IPS-20b (cell line): ENCODE measurements around the gene JAG1.

Experiments
- H3K27ac ChIP-seq: one replicate; pipeline ENCODE4 v1.5.1; 2013; ENCODE audit warnings: low read length
- H3K27me3 ChIP-seq: 2 replicates; pipeline ENCODE4 v1.6.1; 2013; ENCODE audit warnings: mild to moderate bottlenecking, low read length, inconsistent platforms; ENCODE audit not compliant: insufficient read depth
- H3K36me3 ChIP-seq: 2 replicates; pipeline ENCODE4 v1.6.1; 2013; ENCODE audit warnings: low read depth, mild to moderate bottlenecking, inconsistent platforms, low read length, moderate library complexity; ENCODE audit not compliant: insufficient read depth
- H3K4me1 ChIP-seq: 2 replicates; pipeline ENCODE4 v1.6.1; 2013; ENCODE audit warnings: mild to moderate bottlenecking, control low read depth, inconsistent platforms, low read length, moderate library complexity; ENCODE audit not compliant: insufficient read depth
- H3K4me3 ChIP-seq: 2 replicates; pipeline ENCODE4 v1.5.1; 2013; ENCODE audit warnings: mild to moderate bottlenecking, low read length, inconsistent platforms
- H3K9ac ChIP-seq: 2 replicates; pipeline ENCODE4 v1.6.1; 2013; ENCODE audit warnings: low read depth, mild to moderate bottlenecking, inconsistent platforms, low read length, moderate library complexity
- H3K9me3 ChIP-seq: 2 replicates; pipeline ENCODE4 v1.6.1; 2013; ENCODE audit warnings: mild to moderate bottlenecking, low read depth, low read length, inconsistent platforms; ENCODE audit not compliant: insufficient read depth

The JAG1 gene

DNA sequence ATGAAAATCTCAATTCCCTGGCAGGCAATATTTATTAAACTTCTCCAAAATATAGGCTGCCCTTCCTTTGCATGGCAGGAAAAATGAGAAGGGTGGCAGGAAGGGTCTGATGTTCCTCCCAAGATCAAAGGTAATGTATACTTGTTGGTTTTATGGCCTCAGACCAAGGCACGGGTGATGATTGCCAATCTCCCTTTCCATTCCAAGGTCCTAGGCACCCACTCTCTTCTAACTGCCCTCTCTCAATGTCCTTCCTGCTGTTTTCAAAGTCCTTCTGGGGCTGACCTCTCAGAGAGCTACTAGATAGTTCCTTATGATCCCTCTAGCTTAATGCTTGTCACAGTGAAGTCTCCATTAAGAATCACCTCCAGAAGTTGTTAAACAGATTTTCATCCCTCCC, 15.6 kb upstream of the JAG1 start:
- Histone ChIP-seq H3K9ac (no peak overlapping the region), H3K27me3 (no peaks in the 10 kb centered on the region), H3K4me1 (peaks cover 9% of the 10 kb centered on the region), H3K9me3 (no peaks in the 10 kb centered on the region), H3K4me3 (no peak overlapping the region), H3K36me3 (no peaks in the 10 kb centered on the region), H3K27ac (no peak overlapping the region)

DNA sequence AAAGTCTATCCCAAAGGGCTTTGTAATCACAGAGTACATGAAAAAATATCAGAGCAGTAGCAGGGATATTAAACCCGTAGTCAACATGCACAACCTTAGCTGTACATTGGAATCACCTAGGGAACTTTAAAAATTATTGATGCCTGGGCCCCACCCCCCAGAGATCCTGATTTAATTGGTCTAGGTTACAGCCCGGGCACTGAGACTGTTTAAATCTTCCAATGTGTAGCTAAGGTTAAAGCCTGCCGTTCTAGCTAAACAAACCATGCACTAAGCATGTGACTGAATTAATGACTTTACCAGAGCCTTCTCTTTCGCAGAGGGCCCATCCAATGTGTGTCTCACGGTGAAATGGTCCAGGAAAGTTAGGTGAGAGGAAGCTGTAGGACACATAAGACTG, 14.1 kb upstream of the JAG1 start:
- Histone ChIP-seq H3K4me3 (no peak overlapping the region), H3K27me3 (no peaks in the 10 kb centered on the region), H3K9ac (no peak overlapping the region), H3K4me1 (peaks cover 9% of the 10 kb centered on the region), H3K27ac (no peak overlapping the region), H3K9me3 (no peaks in the 10 kb centered on the region), H3K36me3 (no peaks in the 10 kb centered on the region)

DNA sequence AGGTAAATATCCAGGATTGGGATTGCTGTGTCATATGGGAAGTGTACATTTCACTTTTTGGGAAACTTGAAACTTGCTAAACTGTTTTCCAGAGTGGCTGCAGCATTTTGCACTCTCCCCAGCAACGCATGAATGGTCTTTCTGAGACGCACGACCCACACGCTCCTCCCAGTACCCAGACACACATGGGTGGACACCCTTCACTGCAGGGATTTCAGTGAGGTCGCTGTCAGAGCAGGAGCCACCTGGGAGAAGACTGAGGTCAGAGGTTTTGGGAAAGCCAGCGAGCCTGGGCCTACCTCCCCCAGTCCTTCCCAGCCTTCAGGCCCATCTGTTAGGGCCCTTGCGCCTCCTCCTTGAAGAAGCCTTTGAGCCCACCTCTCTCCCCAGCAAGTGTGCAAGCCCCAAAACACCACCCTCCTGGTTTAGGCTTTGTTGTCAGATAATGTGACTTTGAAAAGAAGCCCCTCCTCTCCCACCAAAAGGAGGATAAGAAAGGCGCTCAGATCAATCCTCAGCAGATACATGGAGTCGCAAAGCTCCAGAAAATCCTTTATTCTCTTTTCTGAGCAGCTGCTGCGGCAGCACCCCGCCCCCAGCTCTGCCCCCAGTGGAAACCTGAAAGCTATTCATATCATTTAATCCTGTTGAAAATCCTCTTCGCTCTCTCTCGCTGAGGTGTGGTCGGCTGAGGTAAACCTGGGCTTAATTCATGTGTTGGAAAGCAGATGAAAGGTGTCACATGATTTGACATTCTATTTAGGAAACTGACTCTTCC, 12.7 kb upstream of the JAG1 start:
- H3K4me3 ChIP-seq = no peak overlapping the region
- H3K27ac ChIP-seq = no peak overlapping the region

DNA sequence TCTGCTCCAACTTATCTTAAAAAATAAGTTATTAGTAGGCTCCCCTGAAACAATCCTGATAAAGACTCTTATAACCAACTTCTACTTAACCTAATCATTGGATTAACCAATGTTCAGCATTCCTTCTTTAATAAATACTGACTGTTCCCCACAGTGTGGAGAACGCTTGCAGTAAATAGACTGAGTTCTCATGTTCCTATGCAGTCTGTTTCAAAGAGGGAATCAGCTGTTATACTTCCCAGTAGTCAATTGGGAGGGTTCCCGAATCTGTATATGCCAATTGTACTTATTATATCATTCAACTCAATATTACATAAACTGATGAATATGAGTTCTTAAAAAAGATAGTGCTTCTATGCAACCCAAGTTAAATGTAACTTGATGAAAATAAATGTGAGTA, 9.7 kb upstream of the JAG1 start:
- Histone ChIP-seq H3K27ac (no peak overlapping the region), H3K27me3 (no peaks in the 10 kb centered on the region), H3K36me3 (no peaks in the 10 kb centered on the region), H3K9ac (no peak overlapping the region), H3K4me3 (no peak overlapping the region), H3K9me3 (no peaks in the 10 kb centered on the region), H3K4me1 (peaks cover 4% of the 10 kb centered on the region; the same call in 1 of the 2 replicates)

More for the DNA sequence above, 12.7 kb upstream of the JAG1 start:
- H3K36me3 ChIP-seq = no peaks in the 10 kb centered on the region
- H3K9me3 ChIP-seq = no peaks in the 10 kb centered on the region
- no peaks in the 10 kb centered on the region; the same call in 1 of the 2 replicates for H3K4me1 ChIP-seq
- no peak overlapping the region for H3K9ac ChIP-seq
- no peaks in the 10 kb centered on the region for H3K27me3 ChIP-seq

DNA sequence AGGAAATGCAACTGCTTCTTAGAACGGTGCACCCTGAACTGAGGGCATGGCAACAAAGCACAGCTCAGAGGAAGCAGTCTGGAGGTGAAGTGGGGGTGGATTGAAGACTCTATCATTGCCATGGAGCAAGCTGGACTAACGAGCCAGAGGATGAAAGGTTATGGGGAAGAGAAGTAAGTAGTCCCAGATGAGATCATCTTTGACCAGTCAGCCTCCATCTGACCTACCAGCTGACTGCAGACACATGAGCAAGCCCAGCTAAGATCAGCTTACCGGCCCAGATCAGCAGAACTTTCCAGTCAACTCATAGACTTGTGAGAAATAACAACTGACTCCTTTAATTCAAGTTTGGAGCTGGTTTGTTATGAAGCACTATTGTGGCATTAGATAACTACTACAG, 9.1 kb upstream of the JAG1 start:
- peaks cover 4% of the 10 kb centered on the region; the same call in 1 of the 2 replicates for H3K4me1 ChIP-seq

DNA sequence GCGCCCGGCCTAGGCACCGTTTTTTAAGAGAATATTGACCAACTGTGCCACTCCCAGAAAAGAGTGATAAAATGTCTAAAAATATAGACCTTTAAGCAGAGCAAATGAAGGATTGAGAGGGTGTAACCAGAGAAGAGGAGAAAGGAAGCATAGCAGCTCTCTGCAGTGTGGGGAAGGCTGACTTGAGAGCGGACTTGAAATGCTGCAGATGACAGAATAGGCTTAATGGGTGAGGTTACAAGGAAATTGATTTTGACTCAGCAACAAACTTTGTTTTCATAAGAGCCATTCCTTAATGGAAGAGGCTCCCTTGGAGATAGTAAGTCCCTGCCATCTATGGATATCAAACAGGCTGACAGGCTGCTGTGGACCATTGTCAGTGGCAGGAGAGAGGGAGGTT, 7.7 kb upstream of the JAG1 start:
- no peak overlapping the region for H3K27ac ChIP-seq
- H3K4me1 ChIP-seq = peaks cover 4% of the 10 kb centered on the region; the same call in 1 of the 2 replicates
- H3K9ac ChIP-seq = no peak overlapping the region
- H3K4me3 ChIP-seq = no peak overlapping the region
- no peaks in the 10 kb centered on the region for H3K9me3 ChIP-seq
- H3K36me3 ChIP-seq = no peaks in the 10 kb centered on the region
- 0 out of 2 replicates have a peak, but pooled peaks cover 3% of the 10 kb centered on the region for H3K27me3 ChIP-seq

More for the DNA sequence above, 9.1 kb upstream of the JAG1 start:
- Histone ChIP-seq H3K4me3 (no peak overlapping the region), H3K27ac (no peak overlapping the region), H3K36me3 (no peaks in the 10 kb centered on the region), H3K9ac (no peak overlapping the region), H3K27me3 (no peaks in the 10 kb centered on the region), H3K9me3 (no peaks in the 10 kb centered on the region)

DNA sequence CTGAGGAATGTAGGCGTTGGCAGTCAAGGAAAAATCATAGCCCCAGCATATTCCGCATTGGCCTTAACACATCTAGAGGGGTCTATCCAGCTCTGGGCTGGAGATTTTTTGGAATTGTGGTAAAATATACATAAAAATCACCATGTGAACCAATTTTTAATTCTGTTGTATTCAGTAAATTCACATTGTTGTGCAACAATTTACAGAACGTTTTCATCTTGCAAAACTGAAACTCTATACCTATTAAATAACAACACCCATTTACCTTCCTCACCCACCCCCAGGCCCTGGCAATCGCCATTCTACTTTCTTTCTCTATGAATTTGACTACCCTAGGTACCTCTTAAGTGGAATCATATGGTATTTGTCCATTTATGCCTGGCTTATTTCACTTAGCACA, 6.8 kb upstream of the JAG1 start:
- H3K9me3 ChIP-seq = no peaks in the 10 kb centered on the region
- no peak overlapping the region for H3K4me3 ChIP-seq
- H3K9ac ChIP-seq = no peak overlapping the region
- H3K36me3 ChIP-seq = no peaks in the 10 kb centered on the region
- H3K27ac ChIP-seq = no peak overlapping the region
- 0 out of 2 replicates have a peak, but pooled peaks cover 8% of the 10 kb centered on the region for H3K27me3 ChIP-seq
- peaks cover 4% of the 10 kb centered on the region; the same call in 1 of the 2 replicates for H3K4me1 ChIP-seq

DNA sequence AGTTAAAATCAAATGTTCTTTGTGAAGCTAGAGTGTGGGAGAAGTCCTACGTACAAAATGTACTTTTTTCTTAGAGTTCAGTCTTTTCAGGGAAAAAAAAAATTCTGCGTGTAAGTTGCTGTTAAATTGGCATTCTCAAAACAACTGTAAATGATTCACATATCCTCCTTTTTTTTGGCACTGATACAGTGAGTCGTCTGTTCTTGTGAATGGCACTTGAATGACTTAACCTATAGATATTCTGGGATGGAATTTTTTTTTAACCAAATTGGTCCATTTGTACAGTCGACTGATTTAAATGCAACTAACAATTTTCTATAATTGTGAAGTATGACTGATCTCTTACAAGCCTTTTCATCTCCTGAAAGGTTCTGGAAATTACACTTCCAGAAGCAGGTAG, 5.5 kb upstream of the JAG1 start:
- H3K4me3 ChIP-seq = no peak overlapping the region
- no peaks in the 10 kb centered on the region for H3K9me3 ChIP-seq
- H3K4me1 ChIP-seq = peaks cover 10% of the 10 kb centered on the region; the same call in 1 of the 2 replicates
- no peaks in the 10 kb centered on the region for H3K36me3 ChIP-seq
- H3K27me3 ChIP-seq = 0 out of 2 replicates have a peak, but pooled peaks cover 8% of the 10 kb centered on the region
- no peak overlapping the region for H3K27ac ChIP-seq
- no peak overlapping the region for H3K9ac ChIP-seq

DNA sequence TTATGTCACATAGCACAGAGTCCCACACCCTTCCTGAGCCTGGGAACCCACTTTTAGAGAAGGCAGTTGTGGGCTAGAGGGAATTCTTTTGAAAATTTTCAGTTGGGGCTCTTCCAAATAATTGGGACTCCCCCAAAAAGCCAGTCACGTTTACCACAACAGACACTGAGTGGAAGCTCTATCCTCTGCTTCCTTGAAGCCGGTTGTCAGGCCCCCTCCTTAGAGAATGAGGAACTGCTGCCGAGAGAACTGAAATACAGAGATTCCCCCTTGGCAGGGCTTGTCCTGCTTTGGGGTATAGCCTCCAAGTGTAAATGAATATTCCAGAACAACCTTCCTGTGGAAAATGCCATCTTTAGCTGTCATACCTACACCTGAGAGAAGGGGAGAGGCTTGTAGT, 2.7 kb upstream of the JAG1 start:
- peaks cover 16% of the 10 kb centered on the region; the same call in 1 of the 2 replicates for H3K27me3 ChIP-seq
- H3K9me3 ChIP-seq = no peaks in the 10 kb centered on the region
- no peak overlapping the region for H3K4me3 ChIP-seq
- H3K36me3 ChIP-seq = no peaks in the 10 kb centered on the region
- no peak overlapping the region for H3K27ac ChIP-seq
- H3K4me1 ChIP-seq = peaks cover 10% of the 10 kb centered on the region; the same call in 1 of the 2 replicates
- H3K9ac ChIP-seq = no peak overlapping the region

DNA sequence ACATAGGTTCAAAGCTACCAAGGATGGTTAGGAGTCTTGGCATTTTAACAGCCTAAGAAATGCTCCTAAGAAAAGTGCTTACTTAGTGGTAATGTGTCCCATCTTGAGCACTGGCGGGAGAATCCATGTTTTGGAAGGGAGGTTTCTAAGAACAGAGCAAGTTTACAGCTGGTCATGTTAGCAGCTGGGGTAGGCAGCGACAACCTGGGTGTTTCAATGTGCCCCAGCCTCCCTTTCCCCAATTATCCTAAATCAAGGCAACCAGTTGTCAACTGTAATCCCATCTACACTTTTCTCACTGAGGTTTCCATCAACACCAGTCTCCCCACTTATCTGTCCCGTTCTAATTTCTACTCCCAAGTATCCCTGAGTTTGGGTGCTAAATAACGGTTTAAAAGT, 1.6 kb upstream of the JAG1 start:
- H3K9ac ChIP-seq = no peak overlapping the region; the same call in 1 of the 2 replicates

DNA sequence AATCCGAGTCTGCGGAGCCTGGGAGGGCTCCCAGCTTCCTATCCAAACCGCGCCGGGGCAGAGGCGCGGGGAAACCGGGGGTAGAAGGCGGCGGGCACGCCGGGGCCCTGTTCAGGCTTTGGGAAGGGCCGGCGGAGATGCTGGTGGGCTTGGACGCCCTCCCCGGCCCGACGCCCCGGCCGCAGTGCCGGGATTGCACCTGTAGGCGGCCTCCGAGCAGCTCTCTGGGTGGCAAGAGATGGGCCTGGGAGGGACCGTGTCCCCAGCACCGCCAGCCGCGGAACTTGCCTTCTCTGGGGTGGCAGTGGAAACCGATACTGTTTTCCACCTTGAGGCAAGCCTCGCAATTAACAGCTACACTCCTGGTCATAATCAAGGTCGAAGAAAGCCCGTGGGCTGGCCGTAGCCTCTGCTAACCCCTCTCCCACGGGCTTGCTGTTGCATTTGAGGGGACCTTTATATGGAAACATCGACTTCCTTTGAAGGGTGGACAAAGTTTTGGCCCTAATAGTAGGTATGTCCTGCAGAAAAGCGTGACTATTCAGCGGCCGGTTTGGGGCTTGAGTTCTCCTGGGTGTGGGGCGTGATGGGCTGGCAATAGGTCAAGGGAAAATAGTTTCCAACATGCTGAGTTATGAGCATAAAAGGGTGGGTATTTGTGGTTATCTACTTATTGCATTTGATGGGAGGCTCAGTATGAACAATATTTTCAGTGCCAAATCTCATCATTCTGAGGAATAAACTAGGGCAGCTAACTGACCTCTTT, 1.1 kb upstream of the JAG1 start:
- H3K9me3 ChIP-seq = no peaks in the 10 kb centered on the region
- H3K36me3 ChIP-seq = peaks cover 3% of the 10 kb centered on the region; the same call in 1 of the 2 replicates
- peak overlapping the region; percentile 37 for H3K27ac ChIP-seq
- peak overlapping the region; percentile 84 for H3K4me3 ChIP-seq
- H3K4me1 ChIP-seq = peaks cover 20% of the 10 kb centered on the region; the same call in 1 of the 2 replicates
- peaks cover 16% of the 10 kb centered on the region; the same call in 1 of the 2 replicates for H3K27me3 ChIP-seq
- peak overlapping the region; percentile 88 for H3K9ac ChIP-seq

More for the DNA sequence above, 1.6 kb upstream of the JAG1 start:
- Histone ChIP-seq H3K27me3 (peaks cover 16% of the 10 kb centered on the region; the same call in 1 of the 2 replicates), H3K4me1 (peaks cover 17% of the 10 kb centered on the region; the same call in 1 of the 2 replicates), H3K9me3 (no peaks in the 10 kb centered on the region), H3K27ac (no peak overlapping the region), H3K36me3 (no peaks in the 10 kb centered on the region; the same call in 1 of the 2 replicates), H3K4me3 (peak overlapping the region; percentile 84)
